Measurements from ENCODE around the gene SLCO6A1.

SLCO6A1 gene

GRCh38 chr5:102450313-102450990, 48.3 kb downstream of the SLCO6A1 start:
- DNase-seq = no peak

- DNase-seq = no peak
Measured at GRCh38 chr5:102433473-102433872, 65.3 kb downstream of the SLCO6A1 start.

- DNase-seq = no peak
Measured at GRCh38 chr5:102421647-102422046, 77.2 kb downstream of the SLCO6A1 start.

- no peak for DNase-seq
Measured at GRCh38 chr5:102418531-102418930, 80.3 kb downstream of the SLCO6A1 start.

- DNase-seq = no peak
Measured at GRCh38 chr5:102414448-102414847, 84.4 kb downstream of the SLCO6A1 start.

- DNase-seq = no peak
Measured at GRCh38 chr5:102388235-102388634, 110.6 kb downstream of the SLCO6A1 start.

GRCh38 chr5:102385365-102385764, 113.4 kb downstream of the SLCO6A1 start:
- no peak for DNase-seq

GRCh38 chr5:102380174-102380573, 118.6 kb downstream of the SLCO6A1 start:
- no peak for DNase-seq

- no peak for DNase-seq
Measured at GRCh38 chr5:102375876-102376275, 122.9 kb downstream of the SLCO6A1 start.

GRCh38 chr5:102375272-102375671, 123.5 kb downstream of the SLCO6A1 start:
- no peak for DNase-seq

- DNase-seq = no peak
Measured at GRCh38 chr5:102368392-102368791, 130.4 kb downstream of the SLCO6A1 start.

- DNase-seq = no peak
Measured at GRCh38 chr5:102341681-102342288, 157.0 kb downstream of the SLCO6A1 start.

GRCh38 chr5:102324714-102325113, 174.1 kb downstream of the SLCO6A1 start:
- DNase-seq = no peak

Data from fibroblast of skin of right quadriceps (primary cell).